ENCODE data around the gene DBNDD1.

DNA sequence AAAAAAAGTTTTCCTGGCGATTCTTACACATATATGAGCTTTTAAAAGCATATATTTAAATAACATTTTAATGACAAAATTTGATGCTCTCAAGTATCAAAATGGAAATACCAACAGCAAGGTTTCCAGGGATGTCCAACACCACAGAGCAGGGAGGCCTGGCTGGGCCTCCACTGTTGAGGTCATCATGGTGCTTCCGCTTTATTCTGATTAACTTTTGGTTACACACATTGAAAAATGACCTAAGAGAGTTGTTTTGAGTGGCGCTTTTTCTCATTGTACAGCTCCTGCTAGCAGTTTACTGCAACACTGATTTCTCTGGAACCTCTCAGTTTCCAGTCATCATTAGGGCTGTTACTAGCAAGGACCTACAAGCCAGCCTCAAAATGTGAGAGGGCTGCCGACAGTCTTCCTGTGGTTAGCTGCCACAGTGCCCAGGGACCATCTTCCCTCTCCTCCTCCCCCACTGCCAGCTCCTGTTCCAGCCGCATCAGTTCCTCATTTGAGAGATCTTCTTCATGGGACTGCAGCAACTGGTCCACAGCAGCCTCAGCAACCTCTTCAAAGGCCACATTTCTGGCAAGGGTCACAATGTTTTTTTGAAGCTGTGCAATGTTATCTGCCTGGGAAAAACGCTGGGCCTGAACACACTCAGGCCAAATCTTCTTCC lies 49.4 kb downstream of the DBNDD1 start:
- TF ChIP-seq EZH2 (IDR thresholded peaks at IDR 0.05; ENCODE audit: insufficient read depth, poor library complexity, severe bottlenecking) (no peak), EZH2phosphoT487 (IDR thresholded peaks at IDR 0.05; ENCODE audit: insufficient read depth, low read depth) (no peak)
